HepG2 (cell line): ENCODE data around the gene RALBP1. TPM values are rescaled to one million over a fixed set of nuclear protein-coding genes. Genes with fewer than 3 reads are reported as not detected.

ENCODE experiments used
- ATAC-seq: fragments of 200-7000 bp; cut with Tn5 transposase; 3 replicates; pipeline ENCODE4 v1.9.1; 2020; ENCODE audit warnings: mild to moderate bottlenecking, moderate library complexity
- BruUV-seq: library from RNA; stranded (reverse); fragments of 400-500 nt; replicated peaks from 2 replicates; lab custom pipeline; 2021; lab: Mats Ljungman, UMichigan
- CTCF ChIA-PET: fragments of 300-600 bp; formaldehyde crosslinking; extraction: SDS; loops from one replicate; lab custom pipeline; 2021; ENCODE audit warnings: low total read pairs, inconsistent platforms, low intra/inter-chr PET ratio; lab: Yijun Ruan, JAX
- POLR2A ChIA-PET: fragments of 350-600 bp; sonication (Branson Sonifier 250); formaldehyde crosslinking; loops from one replicate; lab custom pipeline; 2020; ENCODE audit warnings: antibody characterized with exemption, inconsistent platforms; lab: Yijun Ruan, JAX
- DNase-seq: peaks from one replicate; pipeline ENCODE4 v3.0.0-alpha.2; 2015; ENCODE audit warnings: low spot score
- FAIRE-seq: peaks from 3 replicates; lab custom pipeline; 2011; peaks lifted over from hg19 to GRCh38; lab: Jason Lieb, UNC
- H2AFZ ChIP-seq: one replicate; pipeline ENCODE4 v1.6.1; 2011; ENCODE audit warnings: low read length, inconsistent platforms
- H3K27ac ChIP-seq: fragments of 300-600 bp; 3 replicates; pipeline ENCODE4 v1.8.0; 2011; ENCODE audit warnings: mixed run types, mild to moderate bottlenecking, mixed read lengths, low read length, inconsistent platforms; ENCODE audit not compliant: insufficient read depth; ENCODE audit errors: extremely low read length
- H3K27me3 ChIP-seq, 2 experiments: fragments of 200-600 bp in 1 of 2; 2 replicates in 1 of 2; 3 replicates in 1 of 2; pipeline versions ENCODE4 v1.6.0 to v1.8.0; 2011; ENCODE audit warnings: low read length in 2 of 2, mild to moderate bottlenecking in 2 of 2, moderate library complexity in 2 of 2, inconsistent platforms in 1 of 2; ENCODE audit not compliant: insufficient read depth in 2 of 2, control insufficient read depth in 1 of 2
- H3K36me3 ChIP-seq, 2 experiments: fragments of 200-600 bp in 1 of 2; replicated peaks in 1 of 2; 2 replicates in 1 of 2; 3 replicates in 1 of 2; pipeline versions ENCODE4 v1.5.1 to v1.8.0; 2011; ENCODE audit warnings: low read length in 2 of 2, inconsistent platforms in 1 of 2; ENCODE audit not compliant: insufficient read depth in 2 of 2, control insufficient read depth in 1 of 2
- H3K4me1 ChIP-seq: 2 replicates; pipeline ENCODE4 v1.5.1; 2012; ENCODE audit warnings: low read length, inconsistent platforms; ENCODE audit not compliant: insufficient read depth
- H3K4me2 ChIP-seq: 2 replicates; pipeline ENCODE4 v1.6.0; 2011; ENCODE audit warnings: low read depth, low read length, inconsistent platforms
- H3K4me3 ChIP-seq, 3 experiments: fragments of 200-600 bp in 1 of 3; sonication (generic), shearing (Covaris generic) in 1 of 3; replicated peaks in 1 of 3; 2 replicates each; pipeline ENCODE4 v1.5.1; 2011 to 2016; ENCODE audit warnings: low read length in 3 of 3, inconsistent platforms in 2 of 3, low read depth in 2 of 3, mild to moderate bottlenecking in 2 of 3, control low read depth in 1 of 3, mixed read lengths in 1 of 3; ENCODE audit not compliant: insufficient read depth in 1 of 3
- H3K79me2 ChIP-seq: one replicate; pipeline ENCODE4 v1.6.1; 2011; ENCODE audit warnings: low read length, inconsistent platforms; ENCODE audit not compliant: insufficient read depth
- H3K9ac ChIP-seq: 2 replicates; pipeline ENCODE4 v1.6.0; 2011; ENCODE audit warnings: mild to moderate bottlenecking, low read depth, low read length, inconsistent platforms; ENCODE audit not compliant: insufficient read depth
- H3K9me3 ChIP-seq: 2 replicates; pipeline ENCODE4 v1.5.1; 2012; ENCODE audit warnings: mild to moderate bottlenecking, low read length
- H4K20me1 ChIP-seq: 2 replicates; pipeline ENCODE4 v1.6.0; 2011; ENCODE audit warnings: inconsistent platforms, mild to moderate bottlenecking, low read length, moderate library complexity; ENCODE audit not compliant: insufficient read depth
- ARNTL ChIP-seq: sonication (generic); formaldehyde crosslinking; IDR thresholded peaks from 2 replicates; pipeline ENCODE4 v1.4.0; 2020; ENCODE audit warnings: mild to moderate bottlenecking, missing genetic modification reagents
- GABPA ChIP-seq, 2 experiments: IDR thresholded peaks; 2 replicates each; pipeline ENCODE4 v1.6.1; 2011 to 2016; ENCODE audit warnings: low read depth in 2 of 2, low read length in 1 of 2, missing biosample characterization in 1 of 2, missing genetic modification characterization in 1 of 2
- NFYC ChIP-seq: IDR thresholded peaks from 2 replicates; pipeline ENCODE4 v1.6.1; 2016; ENCODE audit warnings: missing genetic modification reagents, missing compliant biosample characterization
- PTBP1 ChIP-seq: fragments of 200-400 bp; formaldehyde crosslinking; IDR thresholded peaks from 2 replicates; pipeline ENCODE4 v1.6.1; 2018; ENCODE audit warnings: low read length, low read depth; ENCODE audit not compliant: poor library complexity, severe bottlenecking
- REST ChIP-seq, 2 experiments: IDR thresholded peaks; 2 replicates each; pipeline ENCODE4 v1.6.1; 2011 to 2012; ENCODE audit warnings: low read length in 2 of 2, borderline replicate concordance in 1 of 2, low read depth in 1 of 2, mild to moderate bottlenecking in 1 of 2, moderate library complexity in 1 of 2
- ZNF296 ChIP-seq: sonication (generic); formaldehyde crosslinking; conservative IDR thresholded peaks from 2 replicates; pipeline ENCODE4 v1.5.0; 2020; ENCODE audit warnings: mild to moderate bottlenecking, missing genetic modification reagents
- WGBS: methylation state at CpG from one replicate; pipeline ENCODE4 v1.1.6; 2017; ENCODE audit warnings: low lambda C conversion rate; 5-methylcytosine and 5-hydroxymethylcytosine counted together
- in situ Hi-C: cut with HindIII; loops from 2 replicates; pipeline ENCODE4 v1.10.0; 2017; ENCODE audit warnings: low pct_unique_long_range_greater_than_20kb; ENCODE audit not compliant: extremely low pct_ligation_motif_present
- intact Hi-C: fragments of 100-400 bp; cut with micrococcal nuclease; formaldehyde crosslinking; loops from one replicate; pipeline ENCODE4 v1.10.0; 2022; ENCODE audit not compliant: unreplicated experiment
- polyA plus RNA-seq, 8 experiments: library from polyadenylated mRNA; depleted of rRNA in 3 of 8; stranded (reverse) in 7 of 8; unstranded in 1 of 8; fragments of >200 nt; fragmentation: Illumina TruSeq in 4 of 8; extraction: Trizol in 4 of 8; gene quantifications; 2 replicates each; pipeline versions ENCODE4 v1.2.1 to v1.2.3, GENCODE V29; 2011 to 2016; ENCODE audit warnings: low read depth in 4 of 8, missing spikeins in 1 of 8, mixed read lengths in 1 of 8; ENCODE audit not compliant: insufficient read depth in 1 of 8
- total RNA-seq, 5 experiments: library from RNA; depleted of rRNA; stranded (reverse); fragments of >200 nt; fragmentation: Illumina TruSeq; extraction: Trizol; gene quantifications; 2 replicates each; pipeline ENCODE4 v1.2.3, GENCODE V29; 2016; ENCODE audit warnings: low read depth in 1 of 5
- TF ChIP-seq, protein P1 (sequence below): sonication (generic); formaldehyde crosslinking; IDR thresholded peaks from 2 replicates; pipeline ENCODE4 v1.5.0; 2020; ENCODE audit warnings: missing genetic modification reagents
- TF ChIP-seq, protein P2 (sequence below): sonication (generic); formaldehyde crosslinking; IDR thresholded peaks from 2 replicates; pipeline ENCODE4 v1.4.0; 2020; ENCODE audit warnings: missing genetic modification reagents, mild to moderate bottlenecking, borderline replicate concordance
- TF ChIP-seq, protein P3 (sequence below): sonication (generic); formaldehyde crosslinking; IDR thresholded peaks from 2 replicates; pipeline ENCODE4 v1.5.0; 2020; ENCODE audit warnings: missing genetic modification reagents
- TF ChIP-seq, protein P4 (sequence below): sonication (generic); formaldehyde crosslinking; IDR thresholded peaks from 2 replicates; pipeline ENCODE4 v1.4.0; 2020; ENCODE audit warnings: missing genetic modification reagents

RALBP1 gene
- total and polyA plus RNA-seq, 2 of the 13 experiments (the other 11 are each of a cell fraction or from before 2014, with no cell fraction given): 24.5 to 33.1 TPM

DNA sequence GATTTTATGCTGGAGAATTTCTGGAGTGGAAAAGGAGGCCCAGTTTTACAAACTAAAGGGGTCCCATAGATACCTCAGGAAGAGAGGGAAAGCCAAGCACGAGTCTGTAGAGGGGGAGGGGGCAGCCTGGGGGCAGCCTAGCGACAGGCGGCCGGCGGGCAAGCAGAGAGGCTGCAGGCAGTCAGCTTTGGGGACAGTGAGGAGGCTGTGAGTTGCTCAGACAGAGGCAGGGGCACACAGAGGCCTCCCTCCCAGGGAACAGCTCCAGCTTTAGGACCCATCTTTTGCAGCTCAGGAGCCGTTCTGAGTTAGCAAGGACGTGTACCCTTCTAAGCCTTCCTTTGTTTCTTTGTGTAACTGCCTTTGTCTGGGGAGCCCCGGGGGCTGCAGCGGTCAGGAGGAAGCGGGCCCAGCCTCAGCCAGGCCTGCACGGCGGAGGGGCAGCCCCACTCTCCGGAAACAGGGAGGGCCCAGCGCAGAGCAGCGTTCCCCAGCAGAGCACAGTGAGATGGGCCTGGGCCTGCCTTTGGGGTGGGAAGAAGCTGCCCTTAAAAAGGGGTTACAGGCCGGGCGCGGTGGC is 41.1 kb upstream of the RALBP1 start:
- CTCF ChIA-PET: no interaction called here
- ATAC-seq: peak; percentile 74
- Histone ChIP-seq H3K4me1 (peaks cover 6% of the 10 kb centered on the region; the same call in 1 of the 2 replicates), H3K79me2 (no peaks in the 10 kb centered on the region), H3K27me3 (no peaks in the 10 kb centered on the region; a peak in 1 of 5 replicates), H3K4me2 (peak overlapping the region; percentile 35), H3K9ac (no peak overlapping the region), H3K4me3 (peak overlapping the region in 2 of 3 experiments; percentile 9 to 26; a peak in 3 of 6 replicates), H2AFZ (no peak overlapping the region), H3K36me3 (no peaks in the 10 kb centered on the region), H4K20me1 (no peaks in the 10 kb centered on the region), H3K27ac (no peak overlapping the region), H3K9me3 (no peaks in the 10 kb centered on the region)
- in situ Hi-C loops (no loop called here), intact Hi-C loops (no loop called here)
- FAIRE-seq: no peak
- BruUV-seq: no TSS peak
- 68% methylated on average over 18 of the region's 18 CpGs for WGBS
- no peak for DNase-seq
- POLR2A ChIA-PET: no interaction called here
- TF ChIP-seq GABPA (IDR thresholded peaks at IDR 0.05; ENCODE audit: low read depth, low read length): no peak
- no peak for TF ChIP-seq GABPA (CRISPR knock-in tag; IDR thresholded peaks at IDR 0.05; ENCODE audit: low read depth)
- no peak for TF ChIP-seq NFYC (CRISPR knock-in tag)
- TF ChIP-seq ZNF296 (CRISPR knock-in tag): peak; percentile 83; the same call in 1 of the 2 replicates
- TF ChIP-seq, protein P1, sequence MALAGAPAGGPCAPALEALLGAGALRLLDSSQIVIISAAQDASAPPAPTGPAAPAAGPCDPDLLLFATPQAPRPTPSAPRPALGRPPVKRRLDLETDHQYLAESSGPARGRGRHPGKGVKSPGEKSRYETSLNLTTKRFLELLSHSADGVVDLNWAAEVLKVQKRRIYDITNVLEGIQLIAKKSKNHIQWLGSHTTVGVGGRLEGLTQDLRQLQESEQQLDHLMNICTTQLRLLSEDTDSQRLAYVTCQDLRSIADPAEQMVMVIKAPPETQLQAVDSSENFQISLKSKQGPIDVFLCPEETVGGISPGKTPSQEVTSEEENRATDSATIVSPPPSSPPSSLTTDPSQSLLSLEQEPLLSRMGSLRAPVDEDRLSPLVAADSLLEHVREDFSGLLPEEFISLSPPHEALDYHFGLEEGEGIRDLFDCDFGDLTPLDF (CRISPR knock-in tag): no peak
- TF ChIP-seq PTBP1: no peak
- TF ChIP-seq, protein P2, sequence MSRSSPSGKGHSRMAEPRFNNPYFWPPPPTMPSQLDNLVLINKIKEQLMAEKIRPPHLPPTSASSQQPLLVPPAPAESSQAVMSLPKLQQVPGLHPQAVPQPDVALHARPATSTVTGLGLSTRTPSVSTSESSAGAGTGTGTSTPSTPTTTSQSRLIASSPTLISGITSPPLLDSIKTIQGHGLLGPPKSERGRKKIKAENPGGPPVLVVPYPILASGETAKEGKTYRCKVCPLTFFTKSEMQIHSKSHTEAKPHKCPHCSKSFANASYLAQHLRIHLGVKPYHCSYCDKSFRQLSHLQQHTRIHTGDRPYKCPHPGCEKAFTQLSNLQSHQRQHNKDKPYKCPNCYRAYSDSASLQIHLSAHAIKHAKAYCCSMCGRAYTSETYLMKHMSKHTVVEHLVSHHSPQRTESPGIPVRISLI (CRISPR knock-in tag): no peak
- no peak for TF ChIP-seq REST (IDR thresholded peaks at IDR 0.05; ENCODE audit: borderline replicate concordance in 1 of 2, low read depth in 1 of 2, low read length in 2 of 2)
- TF ChIP-seq ARNTL (CRISPR knock-in tag): no peak
- TF ChIP-seq, protein P3, sequence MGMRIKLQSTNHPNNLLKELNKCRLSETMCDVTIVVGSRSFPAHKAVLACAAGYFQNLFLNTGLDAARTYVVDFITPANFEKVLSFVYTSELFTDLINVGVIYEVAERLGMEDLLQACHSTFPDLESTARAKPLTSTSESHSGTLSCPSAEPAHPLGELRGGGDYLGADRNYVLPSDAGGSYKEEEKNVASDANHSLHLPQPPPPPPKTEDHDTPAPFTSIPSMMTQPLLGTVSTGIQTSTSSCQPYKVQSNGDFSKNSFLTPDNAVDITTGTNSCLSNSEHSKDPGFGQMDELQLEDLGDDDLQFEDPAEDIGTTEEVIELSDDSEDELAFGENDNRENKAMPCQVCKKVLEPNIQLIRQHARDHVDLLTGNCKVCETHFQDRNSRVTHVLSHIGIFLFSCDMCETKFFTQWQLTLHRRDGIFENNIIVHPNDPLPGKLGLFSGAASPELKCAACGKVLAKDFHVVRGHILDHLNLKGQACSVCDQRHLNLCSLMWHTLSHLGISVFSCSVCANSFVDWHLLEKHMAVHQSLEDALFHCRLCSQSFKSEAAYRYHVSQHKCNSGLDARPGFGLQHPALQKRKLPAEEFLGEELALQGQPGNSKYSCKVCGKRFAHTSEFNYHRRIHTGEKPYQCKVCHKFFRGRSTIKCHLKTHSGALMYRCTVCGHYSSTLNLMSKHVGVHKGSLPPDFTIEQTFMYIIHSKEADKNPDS (CRISPR knock-in tag): no peak
- TF ChIP-seq, protein P4, sequence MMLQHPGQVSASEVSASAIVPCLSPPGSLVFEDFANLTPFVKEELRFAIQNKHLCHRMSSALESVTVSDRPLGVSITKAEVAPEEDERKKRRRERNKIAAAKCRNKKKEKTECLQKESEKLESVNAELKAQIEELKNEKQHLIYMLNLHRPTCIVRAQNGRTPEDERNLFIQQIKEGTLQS (CRISPR knock-in tag): no peak
